Measurements from ENCODE around the gene LIMS1.

LIMS1 gene

GRCh38 chr2:108616318-108616717 lies 82.0 kb downstream of the LIMS1 start:
- FAIRE-seq: no peak

GRCh38 chr2:108616751-108617161 lies 82.5 kb downstream of the LIMS1 start:
- no peak for FAIRE-seq

GRCh38 chr2:108617617-108618016 lies 83.3 kb downstream of the LIMS1 start:
- FAIRE-seq: no peak

GRCh38 chr2:108619925-108620620 lies 85.8 kb downstream of the LIMS1 start:
- FAIRE-seq: no peak

- FAIRE-seq: no peak
Observed at GRCh38 chr2:108620656-108621055, 86.4 kb downstream of the LIMS1 start.

GRCh38 chr2:108621087-108621559 lies 86.9 kb downstream of the LIMS1 start:
- no peak for FAIRE-seq

- FAIRE-seq: no peak
Observed at GRCh38 chr2:108621687-108622681, 87.7 kb downstream of the LIMS1 start.

- no peak for FAIRE-seq
Observed at GRCh38 chr2:108623616-108624015, 89.3 kb downstream of the LIMS1 start.

- no peak for FAIRE-seq
Observed at GRCh38 chr2:108625186-108625827, 91.0 kb downstream of the LIMS1 start.

- FAIRE-seq: no peak
Observed at GRCh38 chr2:108625828-108626195, 91.5 kb downstream of the LIMS1 start.

GRCh38 chr2:108626995-108627394 lies 92.7 kb downstream of the LIMS1 start:
- no peak for FAIRE-seq

GRCh38 chr2:108627911-108628567 lies 93.8 kb downstream of the LIMS1 start:
- no peak for FAIRE-seq

GRCh38 chr2:108628936-108629335 lies 94.7 kb downstream of the LIMS1 start:
- FAIRE-seq: no peak

GRCh38 chr2:108629417-108629816 lies 95.1 kb downstream of the LIMS1 start:
- no peak for FAIRE-seq

- no peak for FAIRE-seq
Observed at GRCh38 chr2:108630567-108631405, 96.5 kb downstream of the LIMS1 start.

- FAIRE-seq: no peak
Observed at GRCh38 chr2:108632332-108633160, 98.3 kb downstream of the LIMS1 start.

- peak; percentile 81 for FAIRE-seq
Observed at GRCh38 chr2:108633409-108633808, 99.1 kb downstream of the LIMS1 start.

GRCh38 chr2:108634011-108634410 lies 99.7 kb downstream of the LIMS1 start:
- no peak for FAIRE-seq

- FAIRE-seq: no peak
Observed at GRCh38 chr2:108634576-108635160, 100.4 kb downstream of the LIMS1 start.

- FAIRE-seq: no peak
Observed at GRCh38 chr2:108635630-108636354, 101.5 kb downstream of the LIMS1 start.

Measured in endometrium (tissue), 2 donors.